ENCODE data around the gene CRACR2A.

CRACR2A gene

DNA sequence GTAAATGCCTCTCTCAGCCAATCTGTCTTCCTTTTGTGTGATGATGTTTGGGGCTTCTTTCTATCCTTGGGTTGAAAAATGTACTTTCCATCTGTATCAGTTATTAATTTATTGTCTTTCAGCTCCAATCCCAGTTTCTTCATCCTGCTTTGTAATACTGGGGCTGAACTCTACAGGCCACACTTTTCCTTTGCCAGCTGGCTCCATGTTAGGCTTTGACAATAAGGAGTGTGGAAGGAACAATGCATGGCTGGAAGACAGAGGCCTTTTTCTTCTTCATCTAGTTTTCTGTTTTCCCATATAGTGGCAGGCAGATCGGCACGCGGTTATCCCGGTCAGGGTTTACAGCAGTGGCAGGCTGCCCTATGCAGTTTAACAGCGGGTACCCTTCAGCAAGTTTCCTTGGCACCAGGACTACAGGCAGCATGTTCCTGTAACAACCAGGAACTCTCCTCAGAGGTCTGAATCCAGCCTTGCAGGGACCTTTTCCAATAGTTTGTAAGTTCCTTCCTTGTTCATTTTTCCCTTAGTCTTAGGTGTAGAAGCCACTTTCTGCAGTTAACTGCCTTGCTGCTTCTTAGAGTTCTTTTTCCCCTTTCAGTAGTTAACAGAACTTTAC is 38.5 kb upstream of the CRACR2A start:
- no peak for TF ChIP-seq CTCF (IDR thresholded peaks at IDR 0.05; ENCODE audit: low read depth, low read length)
- in situ Hi-C loops (cut with HindIII; ENCODE audit: low sequenced_read_pairs), result no loop called here
- H3K4me3 ChIP-seq (ENCODE audit: low read depth, low read length), result no peak overlapping the region
- DNase-seq (ENCODE audit: low read depth, low spot score), result no peak

- no peak for DNase-seq (ENCODE audit: low read depth, low spot score)
- H3K4me3 ChIP-seq (ENCODE audit: low read depth, low read length), result no peak overlapping the region
- no peak for TF ChIP-seq CTCF (IDR thresholded peaks at IDR 0.05; ENCODE audit: low read depth, low read length)
- in situ Hi-C loops (cut with HindIII; ENCODE audit: low sequenced_read_pairs), result no loop called here
Measured at GRCh38 chr12:3790642-3791041, 37.7 kb upstream of the CRACR2A start.

DNA sequence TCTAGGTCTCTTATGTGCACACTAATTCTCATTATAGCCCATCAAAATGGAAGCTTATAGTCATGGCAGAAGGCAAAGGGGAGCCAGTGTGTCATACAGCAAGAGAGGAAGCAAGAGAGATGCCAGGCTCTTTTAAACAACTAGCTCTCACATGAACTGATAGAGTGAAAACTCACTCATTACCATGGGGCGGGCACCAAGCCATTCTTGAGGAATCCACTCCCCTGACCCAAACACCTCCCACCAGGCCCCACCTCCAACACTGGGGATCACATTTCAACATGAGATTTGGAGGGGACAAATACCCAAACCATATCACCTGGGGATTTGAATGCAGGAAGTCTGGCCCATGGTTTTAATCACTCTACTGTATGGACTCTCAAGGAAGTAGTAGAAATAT is 36.9 kb upstream of the CRACR2A start:
- no peak overlapping the region for H3K4me3 ChIP-seq (ENCODE audit: low read depth, low read length)
- no peak for DNase-seq (ENCODE audit: low read depth, low spot score)
- TF ChIP-seq CTCF (IDR thresholded peaks at IDR 0.05; ENCODE audit: low read depth, low read length), result no peak
- in situ Hi-C loops (cut with HindIII; ENCODE audit: low sequenced_read_pairs), result no loop called here

- in situ Hi-C loops (cut with HindIII; ENCODE audit: low sequenced_read_pairs), result no loop called here
Measured at GRCh38 chr12:3777206-3777809, 24.4 kb upstream of the CRACR2A start.

GRCh38 chr12:3775385-3776035 is 22.6 kb upstream of the CRACR2A start:
- H3K4me3 ChIP-seq (ENCODE audit: low read depth, low read length), result no peak overlapping the region
- in situ Hi-C loops (cut with HindIII; ENCODE audit: low sequenced_read_pairs), result no loop called here
- DNase-seq (ENCODE audit: low read depth, low spot score), result no peak
- no peak for TF ChIP-seq CTCF (IDR thresholded peaks at IDR 0.05; ENCODE audit: low read depth, low read length)

More at GRCh38 chr12:3777206-3777809, 24.4 kb upstream of the CRACR2A start:
- TF ChIP-seq CTCF (IDR thresholded peaks at IDR 0.05; ENCODE audit: low read depth, low read length), result peak; percentile 80
- peak; percentile 45 for DNase-seq (ENCODE audit: low read depth, low spot score)
- H3K4me3 ChIP-seq (ENCODE audit: low read depth, low read length), result no peak overlapping the region

DNA sequence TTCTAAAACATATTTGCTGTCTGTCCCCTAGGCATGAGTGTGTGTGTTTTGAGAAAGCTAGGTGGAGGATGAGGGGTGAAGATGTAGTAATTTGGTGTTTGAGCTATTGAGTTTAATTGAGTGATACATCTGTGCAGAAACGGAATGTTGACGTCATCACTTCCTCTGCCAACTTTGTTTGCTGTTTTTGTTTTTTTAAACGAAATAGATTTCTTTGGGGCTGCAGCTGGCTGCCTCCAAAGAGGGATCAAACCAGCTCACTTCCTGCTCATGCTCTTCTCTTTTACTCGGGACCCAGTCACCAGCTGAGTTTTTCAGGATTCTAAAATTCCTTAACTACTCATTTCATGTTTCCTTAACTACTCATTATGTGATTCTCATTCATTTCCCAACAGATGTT is 19.5 kb upstream of the CRACR2A start:
- no peak overlapping the region for H3K4me3 ChIP-seq (ENCODE audit: low read depth, low read length)
- DNase-seq (ENCODE audit: low read depth, low spot score), result no peak
- in situ Hi-C loops (cut with HindIII; ENCODE audit: low sequenced_read_pairs), result no loop called here
- no peak for TF ChIP-seq CTCF (IDR thresholded peaks at IDR 0.05; ENCODE audit: low read depth, low read length)

Data from astrocyte of the spinal cord (primary cell).